HT-29 (cell line): ENCODE results near the gene KLK3. TPM values are rescaled to one million over a fixed set of nuclear protein-coding genes. Genes with fewer than 3 reads are reported as not detected.
"Not testable (repeated sequence)": the region's sequence is repeated elsewhere in the genome, so short reads cannot be mapped to it uniquely, and the experiment has no call there.

Experiments used
- DNase-seq: peaks from one replicate; pipeline ENCODE4 v3.0.0-alpha.2; 2015; ENCODE audit warnings: low spot score
- total RNA-seq: library from RNA; depleted of rRNA; stranded (reverse); fragments of >200 nt; shearing (Covaris generic); gene quantifications from 2 replicates; pipeline ENCODE4 v1.2.3, GENCODE V29; 2014; rRNA removed

The KLK3 gene
- not detected in 2 replicates for total RNA-seq

DNA sequence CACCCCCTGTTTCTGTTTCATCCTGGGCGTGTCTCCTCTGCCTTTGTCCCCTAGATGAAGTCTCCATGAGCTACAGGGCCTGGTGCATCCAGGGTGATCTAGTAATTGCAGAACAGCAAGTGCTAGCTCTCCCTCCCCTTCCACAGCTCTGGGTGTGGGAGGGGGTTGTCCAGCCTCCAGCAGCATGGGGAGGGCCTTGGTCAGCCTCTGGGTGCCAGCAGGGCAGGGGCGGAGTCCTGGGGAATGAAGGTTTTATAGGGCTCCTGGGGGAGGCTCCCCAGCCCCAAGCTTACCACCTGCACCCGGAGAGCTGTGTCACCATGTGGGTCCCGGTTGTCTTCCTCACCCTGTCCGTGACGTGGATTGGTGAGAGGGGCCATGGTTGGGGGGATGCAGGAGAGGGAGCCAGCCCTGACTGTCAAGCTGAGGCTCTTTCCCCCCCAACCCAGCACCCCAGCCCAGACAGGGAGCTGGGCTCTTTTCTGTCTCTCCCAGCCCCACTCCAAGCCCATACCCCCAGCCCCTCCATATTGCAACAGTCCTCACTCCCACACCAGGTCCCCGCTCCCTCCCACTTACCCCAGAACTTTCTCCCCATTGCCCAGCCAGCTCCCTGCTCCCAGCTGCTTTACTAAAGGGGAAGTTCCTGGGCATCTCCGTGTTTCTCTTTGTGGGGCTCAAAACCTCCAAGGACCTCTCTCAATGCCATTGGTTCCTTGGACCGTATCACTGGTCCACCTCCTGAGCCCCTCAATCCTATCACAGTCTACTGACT, at the start of gene KLK3:
TSS of gene KLK3 (plus strand) at position 280 of the 775 bp plus-strand sequence. CDS start at position 321, 41 bp downstream.
- DNase-seq: no peak

DNA sequence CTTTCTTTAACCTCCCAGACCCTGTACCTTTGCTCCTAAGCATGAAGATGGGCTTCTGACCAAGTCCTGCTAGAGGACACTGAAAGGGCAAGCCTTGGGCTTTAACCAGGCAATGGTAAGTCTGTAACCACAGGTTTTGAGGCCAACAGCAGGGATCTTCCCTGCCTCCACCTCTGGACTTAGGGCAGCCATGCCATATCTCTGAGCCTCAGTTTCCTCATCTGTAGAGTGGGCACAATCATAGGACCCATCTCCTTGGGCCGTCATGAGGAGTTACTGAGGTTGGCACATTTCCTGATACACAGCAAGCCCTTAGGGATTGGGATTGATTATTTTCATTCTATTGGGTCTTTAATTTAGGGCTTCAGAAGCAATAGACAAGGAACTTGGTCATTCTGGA, 45.9 kb upstream of the KLK3 start:
- no peak for DNase-seq

DNA sequence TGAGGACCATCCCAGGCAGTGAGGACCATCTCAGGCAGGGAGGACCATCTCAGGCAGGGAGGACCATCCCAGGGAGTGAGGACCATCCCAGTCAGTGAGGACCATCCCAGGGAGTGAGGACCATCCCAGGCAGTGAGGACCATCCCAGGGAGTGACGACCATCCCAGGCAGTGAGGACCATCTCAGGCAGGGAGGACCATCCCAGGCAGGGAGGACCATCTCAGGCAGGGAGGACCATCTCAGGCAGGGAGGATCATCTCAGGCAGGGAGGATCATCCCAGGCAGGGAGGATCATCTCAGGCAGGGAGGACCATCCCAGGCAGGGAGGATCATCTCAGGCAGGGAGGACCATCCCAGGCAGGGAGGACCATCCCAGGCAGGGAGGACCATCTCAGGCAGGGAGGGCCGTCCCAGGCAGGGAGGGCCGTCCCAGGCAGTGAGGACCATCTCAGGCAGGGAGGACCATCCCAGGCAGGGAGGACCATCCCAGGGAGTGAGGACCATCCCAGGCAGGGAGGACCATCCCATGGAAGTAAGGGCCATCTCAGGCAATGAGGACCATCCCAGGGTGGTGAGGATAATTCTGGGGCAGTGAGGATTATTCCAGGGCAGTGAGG, 43.0 kb upstream of the KLK3 start:
- not testable (repeated sequence) for DNase-seq

DNA sequence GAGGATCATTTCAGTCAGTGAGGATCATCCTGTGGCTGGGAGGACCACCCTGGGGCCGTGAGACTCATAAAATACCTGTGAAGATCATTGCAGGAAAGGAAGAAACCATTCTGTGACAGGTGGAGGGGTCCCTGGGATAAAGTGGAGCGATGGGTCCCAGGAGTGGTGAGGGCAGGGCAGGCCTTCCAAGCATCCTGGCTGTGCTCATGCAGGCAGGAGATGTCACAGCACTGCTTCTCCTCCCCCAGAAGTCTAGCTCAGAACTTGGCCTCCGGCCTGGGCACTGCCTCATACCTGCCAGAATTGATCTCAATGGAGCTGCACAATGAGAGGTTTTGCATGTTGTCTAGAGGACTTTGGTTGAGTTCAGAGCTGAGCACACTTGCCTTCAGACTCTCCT, 42.2 kb upstream of the KLK3 start:
- no peak for DNase-seq

DNA sequence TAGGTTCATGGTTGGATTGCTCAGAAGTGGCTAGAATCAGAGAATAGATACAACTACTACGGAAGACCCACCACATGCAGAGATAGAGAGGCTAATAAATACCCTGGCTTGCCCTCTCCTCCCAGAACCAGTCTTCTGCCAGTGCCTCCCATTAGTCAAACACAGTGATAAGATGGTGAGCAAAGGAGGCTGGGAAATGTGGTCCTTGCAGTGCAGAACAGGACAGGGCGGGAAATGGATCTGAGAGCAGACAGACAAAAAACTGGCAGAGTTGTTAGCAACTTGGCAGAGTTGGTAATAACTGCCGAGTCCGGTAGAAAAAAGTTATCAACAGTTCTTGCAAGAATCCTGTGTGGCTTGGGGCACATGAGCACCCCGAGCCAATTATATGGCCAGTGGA, 39.8 kb upstream of the KLK3 start:
- no peak for DNase-seq

DNA sequence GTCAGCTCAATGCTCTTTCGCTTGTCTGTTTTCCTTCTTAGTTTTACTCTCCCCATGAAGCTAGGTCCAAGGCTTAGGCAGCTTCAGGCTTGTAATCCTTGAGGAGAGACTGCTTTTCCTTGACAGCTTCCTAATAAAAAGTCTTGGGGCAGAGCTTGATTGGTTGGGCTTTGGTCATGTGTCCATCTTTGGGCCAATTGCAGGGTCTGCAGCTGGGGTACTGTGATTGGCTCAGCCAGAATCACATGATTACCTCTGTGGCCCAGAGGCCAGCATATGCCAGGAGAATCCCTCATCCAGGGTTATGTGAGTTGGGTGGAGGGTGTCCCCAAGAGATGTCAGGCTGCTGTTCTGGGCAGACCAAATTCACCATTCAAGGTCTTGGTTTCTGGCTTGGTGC, 39.3 kb upstream of the KLK3 start:
- DNase-seq: no peak

DNA sequence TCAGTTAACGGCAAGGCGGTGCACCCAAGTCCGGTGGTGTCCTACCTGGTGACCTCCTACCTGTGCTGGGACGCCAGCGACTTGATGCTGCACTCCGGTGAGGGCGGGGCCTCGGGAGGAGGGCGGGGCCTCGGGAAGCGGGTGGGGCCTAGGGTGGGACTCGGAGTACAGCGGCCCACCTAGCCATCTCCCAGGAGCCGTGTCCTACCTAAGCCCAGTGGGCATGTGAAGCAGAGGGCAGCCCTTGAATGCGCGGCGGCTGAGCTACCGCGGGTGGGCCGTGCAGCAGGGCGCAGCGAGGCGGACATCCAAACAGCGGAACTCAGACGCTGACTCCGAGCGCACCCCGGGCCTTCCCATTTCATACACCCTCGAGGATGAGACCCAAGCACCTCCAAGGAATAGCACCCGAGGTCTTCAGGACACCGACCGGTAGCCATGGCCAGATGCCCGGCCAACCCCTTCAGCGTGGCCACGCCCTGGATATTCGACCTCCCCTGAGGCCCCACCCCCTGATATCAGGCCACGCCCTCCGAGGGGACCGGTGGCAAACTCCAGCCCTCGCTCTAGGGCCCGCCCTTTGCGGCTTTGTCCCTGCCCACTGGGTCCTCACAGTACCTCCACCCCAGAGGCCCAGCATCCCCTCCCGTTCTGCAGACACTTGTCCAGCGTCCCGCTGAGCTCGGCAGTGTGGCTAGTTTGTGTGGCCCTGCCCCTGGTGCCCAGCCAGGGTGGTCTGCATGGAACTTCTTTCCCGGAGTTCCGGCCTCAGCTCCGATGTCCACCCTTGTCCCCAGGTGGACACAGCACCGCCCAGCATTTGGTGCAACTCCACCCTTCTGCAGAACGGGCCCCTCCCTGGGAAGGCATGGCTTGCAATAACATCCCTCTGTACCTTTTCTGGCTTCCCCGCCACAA, 36.5 kb upstream of the KLK3 start:
- DNase-seq: peak; percentile 55

DNA sequence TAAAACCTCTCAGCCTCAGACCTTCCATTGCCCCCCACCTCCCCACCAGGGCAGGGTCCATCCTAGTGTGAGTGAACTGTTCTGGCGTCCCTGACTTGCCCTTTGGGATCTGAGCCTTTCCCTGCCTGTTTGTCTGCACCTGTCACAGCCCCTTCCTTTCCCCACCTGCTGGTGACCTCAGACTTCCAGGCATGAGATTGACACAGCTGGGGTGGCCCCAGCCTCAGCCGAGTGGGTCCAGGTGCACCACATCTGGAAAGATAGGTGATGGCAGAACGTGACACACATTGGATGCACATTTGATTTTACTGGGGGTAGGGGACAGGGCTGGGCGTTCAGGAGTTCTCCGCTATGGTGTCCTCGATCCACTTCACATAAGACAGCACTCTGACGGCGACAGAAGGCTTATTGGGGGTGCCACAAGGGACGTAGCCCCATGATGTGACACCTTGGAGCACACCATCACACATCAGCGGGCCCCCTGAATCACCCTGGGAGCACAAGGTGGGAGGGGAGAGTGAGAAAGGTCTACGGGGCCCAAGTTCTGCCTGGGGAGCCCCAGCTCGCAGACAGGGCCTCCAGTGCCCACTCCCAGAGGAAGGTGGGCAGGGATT, 35.7 kb upstream of the KLK3 start:
- DNase-seq: no peak

DNA sequence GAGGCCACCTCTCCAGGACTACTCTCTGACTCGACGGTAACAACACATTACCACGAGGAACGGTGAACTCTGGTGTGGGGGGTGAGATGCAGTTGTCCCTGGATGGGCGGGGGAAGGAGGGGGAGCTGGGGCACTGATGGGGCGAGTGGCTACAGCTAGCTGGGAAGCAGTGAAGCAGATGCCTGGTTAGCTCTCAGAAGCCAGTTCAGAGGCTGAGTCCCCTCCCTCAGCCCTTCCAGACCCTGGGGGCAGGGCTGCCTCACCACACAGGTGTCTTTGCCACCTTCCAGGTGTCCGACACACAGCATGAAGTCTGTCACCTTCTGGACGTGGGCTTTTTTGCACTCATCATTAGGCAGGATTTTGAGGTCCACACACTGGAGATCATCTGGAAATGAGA, 35.1 kb upstream of the KLK3 start:
- no peak for DNase-seq

DNA sequence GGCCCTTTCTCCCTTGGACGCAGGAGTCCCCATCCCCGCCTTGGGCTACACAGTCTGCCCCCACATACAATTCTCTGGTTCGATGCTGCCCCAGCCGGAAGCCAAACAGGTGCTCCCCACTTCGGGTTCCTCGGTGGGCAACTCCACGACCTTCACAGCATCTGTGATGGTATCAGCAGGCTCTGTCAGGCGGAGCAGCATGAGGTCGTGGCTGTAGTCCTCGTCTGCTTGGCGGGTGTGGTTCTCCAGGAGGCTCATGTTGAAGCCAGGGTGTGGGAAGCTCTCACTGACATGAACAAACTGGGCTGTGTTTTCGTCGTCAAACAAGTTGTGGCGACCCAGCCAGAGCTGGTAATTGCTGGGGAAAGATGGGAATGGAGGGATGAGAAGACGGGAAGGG, 34.6 kb upstream of the KLK3 start:
- no peak for DNase-seq

DNA sequence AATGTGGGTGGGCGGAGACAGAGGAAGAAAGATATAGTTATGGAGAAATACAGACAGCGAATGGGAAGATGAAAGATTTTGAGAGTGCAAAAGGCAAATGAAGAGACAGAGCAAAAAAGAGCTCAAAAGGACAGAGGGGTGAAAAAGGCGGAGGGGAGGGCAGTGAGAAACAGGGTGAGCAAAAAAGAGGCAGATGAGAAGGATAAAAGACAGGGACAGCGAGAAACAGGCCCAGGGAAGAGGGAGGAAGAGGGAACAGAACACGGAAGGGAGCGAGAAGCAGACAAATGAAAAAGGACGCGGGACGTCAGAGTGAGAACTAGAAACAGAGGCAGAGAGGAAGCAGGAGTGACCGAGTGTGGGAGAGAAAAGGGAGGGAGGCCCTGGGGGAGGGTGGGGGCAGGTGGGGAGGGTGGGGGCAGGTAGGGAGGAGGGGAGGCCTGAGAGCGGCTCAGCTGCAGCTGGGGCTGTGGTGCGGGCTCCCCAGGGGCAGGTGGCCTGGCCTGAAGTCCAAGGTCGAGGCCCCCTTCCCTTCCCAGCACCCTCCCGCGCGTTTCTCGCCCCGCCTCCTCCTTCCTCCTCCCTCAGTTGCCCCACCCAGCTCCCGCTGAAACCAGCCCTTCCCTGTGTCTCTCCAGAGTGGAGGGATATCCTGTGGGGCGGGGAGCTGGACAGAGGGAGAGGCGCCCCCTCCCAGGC, 34.0 kb upstream of the KLK3 start:
- no peak for DNase-seq

DNA sequence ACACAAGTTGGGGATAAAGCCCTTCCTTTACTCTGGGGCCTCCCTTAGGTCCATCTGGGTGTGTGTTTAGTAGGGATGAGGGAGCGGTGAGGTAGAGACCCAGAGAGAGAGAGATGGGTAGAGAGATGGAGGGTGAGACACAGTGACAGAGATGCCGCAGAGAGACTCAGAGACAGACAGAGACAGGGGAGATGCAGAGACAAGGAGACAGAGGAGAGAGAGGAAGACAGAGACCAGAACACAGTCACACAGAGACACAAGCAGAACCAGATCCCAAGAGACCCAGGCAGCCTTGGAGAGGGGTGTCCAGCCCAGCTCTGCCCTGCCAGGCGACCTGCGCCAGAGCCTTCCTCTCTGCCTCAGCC, 33.5 kb upstream of the KLK3 start:
- no peak for DNase-seq

DNA sequence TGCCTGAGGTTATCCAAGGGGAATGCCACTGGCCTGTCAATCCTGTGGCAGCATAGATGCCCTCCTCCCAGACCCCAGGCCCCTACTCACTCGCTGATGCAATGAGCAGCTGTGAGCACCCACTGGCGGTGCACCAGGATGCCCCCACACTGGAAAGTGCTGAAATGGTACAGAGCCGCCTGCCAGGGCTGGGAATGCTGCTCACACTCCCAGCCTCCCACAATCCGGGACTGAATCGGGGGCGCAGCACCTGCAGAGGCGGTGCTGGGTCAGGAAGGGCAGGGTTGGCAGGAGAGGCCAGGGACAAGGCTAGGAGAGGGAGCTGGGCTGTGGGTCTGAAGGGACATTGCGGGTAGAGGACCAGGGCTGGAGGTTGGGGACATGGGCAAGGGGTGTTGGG, 33.1 kb upstream of the KLK3 start:
- DNase-seq: no peak

DNA sequence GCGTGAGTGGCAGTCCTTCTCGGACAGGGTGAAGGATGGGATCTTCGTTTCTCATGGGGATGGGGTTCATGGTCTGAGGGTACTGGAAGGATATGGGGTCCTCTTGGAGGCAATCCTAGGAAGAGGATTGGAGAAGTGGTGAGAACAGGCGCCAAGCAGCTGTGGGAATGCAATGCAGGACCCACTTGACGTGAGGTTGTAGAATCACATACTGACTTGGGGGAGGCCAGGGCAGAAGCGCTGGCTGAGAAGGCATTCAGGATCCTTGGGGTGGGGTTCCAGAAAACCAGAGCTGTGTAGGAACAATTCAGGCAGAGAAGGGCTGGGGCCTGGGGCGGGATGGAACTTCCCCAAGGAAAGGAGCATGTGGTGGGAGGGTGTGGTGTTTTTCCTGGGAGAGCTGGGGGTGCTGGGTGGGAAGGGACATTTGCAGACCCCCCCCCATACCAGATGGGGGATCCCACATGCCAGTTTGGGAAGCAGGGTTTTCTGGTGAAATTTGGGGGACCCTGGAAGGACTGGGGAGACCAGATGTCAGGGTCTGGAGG, 32.0 kb upstream of the KLK3 start:
- DNase-seq: no peak

DNA sequence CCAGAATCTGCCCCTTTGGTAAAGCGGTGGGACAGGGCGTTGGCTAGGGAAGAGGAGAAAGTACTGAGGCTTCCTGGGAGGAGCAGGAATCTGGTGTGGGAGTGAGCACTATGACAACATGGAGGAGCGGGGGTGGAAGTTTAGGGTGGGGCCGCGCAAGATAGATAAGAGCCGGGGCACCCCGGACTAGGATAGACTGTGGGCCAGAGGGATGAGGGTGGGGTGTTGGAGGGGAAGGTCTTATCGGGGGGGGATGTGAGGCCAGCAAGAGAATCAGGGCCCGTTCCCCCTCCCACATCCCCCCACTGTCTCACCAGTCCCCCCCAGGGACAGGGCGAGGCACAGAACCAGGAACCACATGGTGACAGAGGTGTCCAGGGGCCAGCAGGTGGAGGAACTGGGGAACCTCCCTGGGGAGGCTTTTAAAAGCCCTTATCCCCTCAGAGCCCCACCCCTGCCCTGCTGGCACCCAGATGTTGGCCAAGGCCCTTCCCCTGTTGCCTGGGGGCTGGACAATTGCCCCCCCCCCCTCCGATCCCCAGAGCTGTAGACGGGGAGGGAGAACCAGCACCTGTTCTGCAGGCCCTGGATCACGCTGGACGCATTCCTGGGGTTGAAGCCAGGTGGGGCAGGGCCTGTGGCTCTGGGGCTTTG, 31.2 kb upstream of the KLK3 start, which contains the start of gene KLK1:
TSS of gene KLK1 (minus strand) at position 399 of the 654 bp plus-strand sequence. CDS start at position 360, 39 bp downstream.
- no peak for DNase-seq

DNA sequence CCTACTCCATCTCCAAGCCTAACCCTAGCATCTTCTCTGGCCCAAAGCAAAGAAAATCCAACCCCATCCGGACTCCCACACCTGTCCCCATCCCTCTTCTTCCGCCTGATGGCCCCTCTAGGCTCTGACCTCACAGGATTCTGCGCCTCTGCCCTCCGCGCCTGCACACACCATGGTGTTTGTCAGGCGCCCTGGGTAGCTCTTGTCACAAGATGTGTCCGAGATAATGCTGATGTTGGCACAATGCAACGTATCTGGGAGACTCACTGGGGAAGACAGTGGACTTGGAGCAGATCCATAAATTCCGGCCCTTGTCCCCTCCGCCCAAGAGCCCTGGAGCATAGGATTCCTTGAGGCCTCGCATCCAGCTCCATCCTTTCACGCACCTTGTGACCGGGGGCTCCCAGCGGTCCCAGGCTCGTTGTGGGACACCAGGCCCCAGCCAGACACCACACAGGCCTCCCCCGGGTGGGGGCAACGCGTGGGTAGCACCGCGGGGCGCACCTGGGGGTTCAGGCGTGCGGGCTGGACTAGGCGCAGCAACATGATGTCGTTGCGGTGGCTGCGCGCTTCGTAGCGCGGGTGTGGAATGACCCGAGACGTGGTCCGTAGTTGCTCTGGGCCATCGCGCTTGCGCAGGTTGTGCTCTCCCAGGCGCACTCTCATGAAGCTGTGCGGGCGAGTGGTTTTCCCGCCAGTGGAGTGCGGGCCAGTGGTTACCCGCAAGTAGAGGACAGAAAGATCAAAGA, 28.0 kb upstream of the KLK3 start:
- no peak for DNase-seq

DNA sequence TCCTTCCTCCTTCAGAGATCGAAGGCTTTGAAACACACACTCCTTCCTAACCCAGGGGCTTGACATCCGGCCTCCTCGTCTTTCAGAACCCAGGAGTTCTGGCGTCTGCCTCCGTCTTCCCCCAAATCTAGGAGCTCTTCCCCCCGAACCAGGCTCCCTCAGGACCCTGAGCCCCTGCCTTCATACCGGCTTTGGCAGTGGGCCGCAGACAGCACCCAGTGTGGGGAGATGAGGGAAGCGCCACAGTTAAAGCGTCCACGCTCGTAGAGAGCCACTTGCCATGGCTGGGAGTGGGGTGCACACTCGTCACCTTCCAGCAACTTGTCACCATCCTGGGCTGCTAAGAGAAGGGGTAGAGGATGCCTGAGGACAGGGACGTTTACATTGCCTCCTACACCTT, 27.2 kb upstream of the KLK3 start:
- DNase-seq: no peak

DNA sequence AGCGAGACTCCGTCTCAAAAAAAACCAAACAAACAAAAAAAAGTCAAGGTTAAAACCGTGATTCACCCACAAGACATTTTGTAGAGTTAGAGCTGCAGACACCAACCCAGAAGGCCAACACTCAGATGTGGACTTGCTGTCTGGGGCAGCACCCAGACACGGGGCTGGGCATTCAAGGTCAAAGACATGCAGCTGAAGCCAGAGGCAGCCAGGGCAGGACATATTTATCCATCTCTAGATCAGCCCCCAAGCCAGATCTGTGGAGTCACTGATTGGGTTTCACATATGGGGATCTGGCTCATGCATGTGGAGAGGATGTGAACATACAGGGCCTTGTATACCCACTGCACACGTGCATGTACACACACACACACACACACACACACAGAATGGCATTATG, 24.9 kb upstream of the KLK3 start:
- DNase-seq: no peak

DNA sequence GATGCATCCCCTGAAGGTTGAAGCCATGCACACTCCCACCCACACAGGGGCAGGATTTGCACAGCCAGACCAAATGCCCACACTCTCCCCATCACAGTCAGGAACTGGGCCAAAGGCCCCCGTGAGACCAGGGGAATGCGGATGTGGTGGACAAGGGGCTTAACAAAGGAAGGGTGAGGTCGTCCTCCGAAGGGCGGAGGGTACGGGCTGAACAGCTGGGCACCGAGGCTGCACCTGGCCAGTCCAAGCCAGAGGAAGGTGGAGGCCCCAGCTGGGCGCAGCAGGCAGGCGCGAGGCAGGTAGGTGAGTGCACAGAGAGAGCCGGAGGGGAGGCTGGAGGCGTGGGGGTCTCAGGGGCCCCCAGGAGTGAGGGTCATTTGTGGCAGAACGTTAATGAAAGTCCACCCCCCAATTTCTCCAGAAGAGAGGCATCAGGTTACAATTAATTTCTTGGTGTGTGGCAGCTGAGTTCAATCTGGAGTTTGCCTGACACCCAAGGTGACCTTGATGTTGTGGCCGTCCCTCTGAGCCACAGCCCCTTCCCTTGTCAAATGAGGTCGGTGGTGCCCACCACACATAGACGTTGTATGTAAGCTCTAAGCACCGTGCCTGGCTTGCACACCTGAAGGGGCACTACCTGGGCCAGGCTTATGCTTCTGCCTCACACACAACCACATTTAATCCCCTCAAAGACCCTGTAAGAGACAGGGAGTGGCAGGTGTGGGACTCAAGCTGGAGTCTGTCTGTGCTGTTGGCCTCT, 24.3 kb upstream of the KLK3 start:
- peak; percentile 25 for DNase-seq
